Germinal center (tissue), 1 donor: Measurements from ENCODE around the gene ANK3.

Experiments
- DNase-seq: peaks from one replicate; pipeline ENCODE4 v3.0.0; 2012; ENCODE audit warnings: mixed read lengths, low spot score

ANK3 gene

DNA sequence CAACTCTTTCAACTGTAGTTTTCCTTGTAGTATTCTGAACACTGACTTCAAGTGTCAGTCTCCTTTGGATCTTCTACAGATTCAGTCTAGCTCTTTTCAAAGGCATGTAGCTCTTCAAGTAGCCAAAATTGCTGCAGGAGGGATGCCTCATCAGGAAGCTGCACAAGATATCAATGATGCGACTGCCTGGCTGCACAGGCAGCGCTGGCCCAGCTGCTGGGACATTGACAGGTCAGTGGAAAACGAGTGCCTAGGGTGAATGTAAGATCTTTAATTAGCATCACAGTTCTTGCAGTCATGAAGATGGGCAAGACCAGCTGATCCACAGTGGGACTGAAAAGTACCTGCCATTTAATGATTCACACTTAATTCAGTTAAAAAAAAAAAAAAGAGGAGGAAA lies 167.6 kb downstream of the ANK3 start:
- no peak for DNase-seq

DNA sequence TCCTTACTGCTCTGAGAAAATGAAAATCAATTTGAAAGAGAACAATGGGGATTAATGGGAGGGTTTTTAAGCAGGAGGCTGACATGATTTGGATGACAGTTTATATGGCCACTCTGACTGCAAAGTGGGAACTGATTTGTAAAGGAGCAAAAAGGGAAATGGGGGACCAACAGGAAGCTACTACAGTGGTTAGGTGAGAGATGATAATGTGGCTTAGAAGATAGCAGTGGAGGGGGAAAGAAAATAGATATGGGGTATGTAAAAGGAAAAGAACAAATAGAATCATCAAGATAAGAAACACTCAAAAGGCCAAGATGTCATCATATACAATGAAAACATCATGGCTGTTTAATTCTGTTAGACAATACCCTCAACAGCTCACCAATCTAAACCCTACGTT lies 177.5 kb downstream of the ANK3 start:
- no peak for DNase-seq

- DNase-seq, result no peak
Observed at GRCh38 chr10:60209874-60210570, 179.7 kb downstream of the ANK3 start.

GRCh38 chr10:60208676-60209269 lies 180.9 kb downstream of the ANK3 start:
- no peak for DNase-seq

GRCh38 chr10:60207894-60208293 lies 181.8 kb downstream of the ANK3 start:
- DNase-seq, result no peak

- no peak for DNase-seq
Observed at GRCh38 chr10:60206735-60207134, 182.9 kb downstream of the ANK3 start.

- DNase-seq, result no peak
Observed at GRCh38 chr10:60205741-60206140, 183.9 kb downstream of the ANK3 start.

GRCh38 chr10:60203993-60204618 lies 185.6 kb downstream of the ANK3 start:
- DNase-seq, result no peak

GRCh38 chr10:60200682-60201053 lies 189.0 kb downstream of the ANK3 start:
- no peak for DNase-seq

DNA sequence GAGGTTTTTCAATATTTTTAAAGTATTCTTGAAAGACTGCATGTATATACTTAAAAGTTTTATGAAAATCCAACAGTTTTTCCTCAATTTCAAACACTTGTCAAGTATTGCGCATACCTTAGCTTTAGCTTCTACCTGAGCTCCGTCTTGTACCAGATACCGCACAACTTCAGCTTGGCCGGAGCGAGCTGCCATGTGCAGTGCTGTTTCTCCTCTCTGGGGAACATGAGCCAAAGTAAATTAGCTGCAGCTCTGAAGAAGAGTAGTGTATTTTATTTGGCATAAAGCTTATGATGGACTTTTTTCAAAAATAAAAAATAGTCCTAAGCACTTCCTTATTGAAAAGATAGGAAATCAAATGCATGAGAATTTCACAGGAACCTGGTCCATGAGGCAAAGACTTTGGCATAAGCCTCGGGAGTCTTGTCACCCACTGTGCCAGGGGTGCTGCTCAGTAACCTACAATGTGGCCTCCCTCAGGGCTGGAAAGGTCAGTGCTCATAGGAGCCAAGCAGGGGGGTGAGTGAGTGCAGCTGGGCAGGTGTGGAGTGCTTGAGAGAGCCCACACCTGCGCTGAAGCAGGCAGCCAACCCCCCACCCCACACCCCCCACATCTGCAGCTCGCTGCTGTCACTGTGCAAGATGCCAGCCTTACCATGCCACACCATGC lies 189.5 kb downstream of the ANK3 start:
- DNase-seq, result no peak

DNA sequence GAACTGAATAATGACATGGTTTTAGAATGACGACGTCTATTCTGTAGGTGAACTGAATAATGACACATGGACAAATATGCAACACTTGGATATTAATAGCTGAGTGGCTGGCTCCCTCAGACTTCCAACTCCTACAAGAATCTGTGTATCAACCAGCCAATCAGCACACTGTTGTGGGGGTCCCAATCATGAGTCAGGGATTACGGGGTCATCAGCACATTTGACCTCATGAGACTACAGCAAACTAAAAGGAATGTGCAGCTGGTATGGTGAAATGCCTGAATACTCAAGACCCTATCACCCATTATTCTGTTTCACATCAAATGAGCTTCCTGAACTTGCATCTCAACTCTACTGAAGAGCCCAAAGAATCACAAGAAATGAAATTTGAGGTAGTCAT lies 192.5 kb downstream of the ANK3 start:
- DNase-seq, result no peak

GRCh38 chr10:60194421-60194820 lies 195.3 kb downstream of the ANK3 start:
- DNase-seq, result no peak

GRCh38 chr10:60192946-60193345 lies 196.7 kb downstream of the ANK3 start:
- no peak for DNase-seq

DNA sequence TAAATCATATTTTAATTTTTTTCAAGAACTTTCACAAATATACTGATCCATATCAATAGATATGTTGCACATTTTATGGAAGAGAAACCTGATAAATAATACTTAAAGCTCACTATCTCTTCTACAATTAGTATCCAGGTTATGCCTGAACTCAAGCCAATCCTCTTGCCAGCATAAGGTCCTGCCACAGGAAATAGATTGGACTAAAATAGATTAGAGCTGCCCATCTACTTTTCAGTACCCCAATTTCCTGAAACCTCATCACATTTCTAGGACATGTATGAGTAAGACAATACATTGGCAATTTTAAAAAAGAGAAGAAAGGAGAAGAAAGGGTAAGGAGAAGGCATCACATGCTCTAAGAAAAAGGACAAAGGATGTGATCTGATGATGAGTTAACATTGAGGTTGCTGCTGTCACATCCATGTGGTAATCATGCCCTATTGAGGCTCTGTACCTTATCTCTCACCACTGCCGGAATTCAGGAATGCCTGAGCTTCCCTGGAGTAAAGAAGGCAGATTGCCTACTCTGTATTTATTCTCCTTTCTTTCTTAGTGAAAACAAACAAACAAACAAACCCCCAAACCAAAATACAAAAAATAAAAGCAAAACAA lies 199.7 kb downstream of the ANK3 start:
- no peak for DNase-seq

- no peak for DNase-seq
Observed at GRCh38 chr10:60188548-60188947, 201.1 kb downstream of the ANK3 start.

GRCh38 chr10:60187691-60188090 lies 202.0 kb downstream of the ANK3 start:
- no peak for DNase-seq

DNA sequence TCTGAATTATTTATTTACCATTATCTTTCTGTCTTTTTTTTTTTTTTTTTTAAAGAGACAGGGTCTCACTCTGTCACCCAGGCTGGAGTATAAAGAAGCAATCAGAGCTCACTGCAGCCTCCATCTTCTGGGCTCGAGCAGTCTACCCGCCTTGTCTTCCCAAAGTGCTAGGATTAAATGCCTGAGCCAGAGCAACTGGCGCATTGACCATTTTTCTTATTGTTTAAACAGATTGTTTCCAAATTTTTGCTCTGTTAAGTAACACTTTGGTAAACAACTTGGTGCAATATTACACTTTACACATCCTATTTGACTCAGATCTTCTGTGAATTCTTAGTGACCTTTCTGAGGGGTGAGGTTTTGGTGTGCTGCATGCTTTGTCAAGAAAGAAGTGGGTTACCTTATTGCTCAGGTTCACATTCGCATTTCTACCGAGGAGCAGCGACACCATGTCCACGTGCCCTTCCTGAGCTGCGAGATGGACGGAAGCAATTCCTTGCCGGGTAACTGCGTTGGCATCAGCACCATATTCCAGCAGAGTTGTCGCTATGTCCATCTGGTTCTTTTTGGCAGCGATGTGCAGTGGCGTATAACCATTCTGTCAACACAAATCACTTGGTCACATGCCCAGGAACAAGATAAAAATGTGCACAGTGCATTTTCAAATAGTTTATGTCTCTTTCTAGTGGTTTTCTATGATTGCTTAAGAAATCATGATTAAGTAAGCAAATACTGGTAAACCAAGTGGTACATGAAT lies 203.2 kb downstream of the ANK3 start:
- DNase-seq, result no peak

GRCh38 chr10:60185421-60185820 lies 204.3 kb downstream of the ANK3 start:
- no peak for DNase-seq

GRCh38 chr10:60182691-60183090 lies 207.0 kb downstream of the ANK3 start:
- DNase-seq, result no peak

- no peak for DNase-seq
Observed at GRCh38 chr10:60176925-60177324, 212.8 kb downstream of the ANK3 start.

DNA sequence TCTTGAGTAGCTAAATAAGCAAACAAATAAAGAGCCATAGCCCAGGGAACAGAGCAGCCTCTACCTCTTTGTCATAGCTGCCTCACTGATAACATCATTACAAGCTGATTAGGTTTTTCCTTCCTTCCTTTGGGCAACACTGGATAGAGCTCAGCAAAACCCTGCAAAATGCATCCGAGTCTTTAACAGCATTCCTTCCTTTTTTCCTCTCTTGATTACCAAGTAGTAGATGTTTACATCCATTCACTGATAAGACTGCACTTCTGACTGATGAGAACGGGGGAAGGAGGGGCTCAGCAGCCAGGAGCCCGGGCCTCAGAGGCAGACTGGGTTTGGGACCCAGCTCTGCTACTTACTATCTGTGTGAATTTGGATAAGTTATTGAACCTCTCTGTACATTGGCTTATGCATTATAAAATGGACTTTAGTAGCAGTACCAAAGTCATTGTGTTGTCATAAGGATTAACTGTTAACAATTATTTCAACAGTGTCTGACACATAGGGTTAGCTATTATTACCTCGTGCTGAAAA lies 214.2 kb downstream of the ANK3 start:
- DNase-seq, result no peak
